ENCODE results near the gene INMT.
A peak's percentile ranks its signal among the peaks of the same experiment; 100 is the strongest.

INMT gene

GRCh38 chr7:30740417-30741181, 11.3 kb upstream of the INMT start:
- Histone ChIP-seq H3K4me3 (ENCODE audit: low read depth, low read length) (no peak overlapping the region), H3K9me3 (no peaks in the 10 kb centered on the region), H3K27me3 (no peaks in the 10 kb centered on the region), H3K36me3 (no peaks in the 10 kb centered on the region), H3K4me1 (no peaks in the 10 kb centered on the region)
- TF ChIP-seq CTCF (IDR thresholded peaks at IDR 0.05; ENCODE audit: low read depth, low read length): peak; percentile 99
- peak; percentile 81 for DNase-seq

- Histone ChIP-seq H3K4me1 (no peaks in the 10 kb centered on the region), H3K36me3 (no peaks in the 10 kb centered on the region), H3K27me3 (no peaks in the 10 kb centered on the region), H3K4me3 (ENCODE audit: low read depth, low read length) (no peak overlapping the region), H3K9me3 (no peaks in the 10 kb centered on the region)
- TF ChIP-seq CTCF (IDR thresholded peaks at IDR 0.05; ENCODE audit: low read depth, low read length): no peak
- DNase-seq: no peak
Observed at GRCh38 chr7:30741289-30741688, 10.6 kb upstream of the INMT start.

DNA sequence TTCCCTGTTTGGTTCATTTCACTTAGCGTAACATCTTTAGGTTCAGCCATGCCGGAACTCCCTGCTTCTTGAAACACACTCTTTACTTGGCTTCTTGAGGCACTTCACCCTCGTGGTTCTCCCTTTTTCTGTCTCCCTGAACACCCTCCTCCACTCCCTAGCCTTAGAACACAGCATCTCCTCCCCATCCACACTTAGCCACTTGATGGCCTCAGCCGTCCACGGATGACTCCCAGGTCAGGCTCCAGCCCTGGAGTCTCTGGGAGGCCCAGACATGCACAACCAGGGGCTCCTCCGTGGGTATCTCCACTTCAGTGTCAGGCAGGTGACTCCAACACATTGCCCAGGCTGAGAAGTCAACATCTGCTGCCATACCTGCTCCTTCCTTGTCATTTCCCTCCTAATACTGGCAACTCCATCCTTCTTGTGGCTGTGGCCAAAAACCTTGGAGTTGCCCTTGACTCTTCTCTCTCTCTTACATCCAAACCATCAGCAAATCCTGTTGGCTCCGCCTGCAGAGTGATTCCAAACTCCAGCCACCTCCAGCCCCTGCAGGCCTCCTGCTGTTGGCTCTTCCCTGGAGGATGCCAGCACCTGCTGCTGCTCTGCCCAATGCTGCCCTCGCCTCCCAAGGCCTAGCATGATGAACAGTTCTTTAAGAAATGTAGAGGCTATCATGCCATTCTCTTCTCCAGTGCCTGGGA, 8.4 kb upstream of the INMT start:
- peak; percentile 60 for TF ChIP-seq CTCF (IDR thresholded peaks at IDR 0.05; ENCODE audit: low read depth, low read length)
- Histone ChIP-seq H3K9me3 (no peaks in the 10 kb centered on the region), H3K4me1 (no peaks in the 10 kb centered on the region), H3K27me3 (no peaks in the 10 kb centered on the region), H3K4me3 (ENCODE audit: low read depth, low read length) (no peak overlapping the region), H3K36me3 (no peaks in the 10 kb centered on the region)
- DNase-seq: peak; percentile 44

GRCh38 chr7:30744075-30744417, 7.9 kb upstream of the INMT start:
- no peak for DNase-seq
- no peaks in the 10 kb centered on the region for H3K9me3 ChIP-seq
- no peak overlapping the region for H3K4me3 ChIP-seq (ENCODE audit: low read depth, low read length)
- H3K36me3 ChIP-seq: no peaks in the 10 kb centered on the region
- H3K27me3 ChIP-seq: no peaks in the 10 kb centered on the region
- no peaks in the 10 kb centered on the region for H3K4me1 ChIP-seq
- no peak for TF ChIP-seq CTCF (IDR thresholded peaks at IDR 0.05; ENCODE audit: low read depth, low read length)

DNA sequence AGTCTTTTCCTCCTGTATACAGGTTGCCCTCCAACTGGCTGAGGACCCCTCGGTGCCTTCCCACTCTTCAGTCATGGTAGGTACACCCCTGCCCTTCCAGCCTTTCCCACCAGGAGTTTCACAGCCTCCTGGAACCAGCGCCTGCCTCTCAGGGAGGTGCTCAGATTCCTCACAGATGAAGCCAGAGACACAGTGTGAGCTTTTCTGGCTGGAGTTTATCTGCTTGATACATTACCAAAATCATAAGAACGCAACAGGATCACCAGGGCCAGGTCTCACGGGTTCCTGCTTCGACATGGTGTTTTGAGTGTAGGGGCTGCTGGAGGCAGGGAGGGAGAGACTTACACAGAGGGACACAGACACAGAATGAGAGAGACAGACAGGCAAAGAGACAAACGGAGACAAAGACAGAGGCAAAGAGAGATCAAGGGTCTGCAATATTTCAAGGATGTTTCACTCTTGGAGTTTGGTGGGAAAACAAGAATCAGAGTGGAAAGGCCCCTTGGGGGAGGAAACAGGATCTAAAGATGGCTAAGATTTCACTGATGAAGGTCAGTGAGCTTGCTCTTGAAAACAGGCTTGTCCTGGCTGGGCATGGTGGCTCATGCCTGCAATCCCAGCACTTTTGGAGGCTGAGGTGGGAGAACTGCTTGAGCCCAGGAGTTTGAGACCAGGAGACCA, 6.5 kb upstream of the INMT start:
- TF ChIP-seq CTCF (IDR thresholded peaks at IDR 0.05; ENCODE audit: low read depth, low read length): no peak
- no peak for DNase-seq
- no peaks in the 10 kb centered on the region for H3K27me3 ChIP-seq
- H3K4me3 ChIP-seq (ENCODE audit: low read depth, low read length): no peak overlapping the region
- H3K4me1 ChIP-seq: no peaks in the 10 kb centered on the region
- H3K36me3 ChIP-seq: no peaks in the 10 kb centered on the region
- no peaks in the 10 kb centered on the region for H3K9me3 ChIP-seq
